HG03159 (cell line): ENCODE data around the gene POFUT1.

Source experiments
- ATAC-seq: cut with Tn5 transposase; IDR thresholded peaks from one replicate; pipeline ENCODE4 v1.9.1; 2021; ENCODE audit warnings: mild to moderate bottlenecking, moderate library complexity; ENCODE audit not compliant: unreplicated experiment

Gene POFUT1

GRCh38 chr20:32205843-32206759 is 1.6 kb upstream of the POFUT1 start:
- ATAC-seq: no peak

DNA sequence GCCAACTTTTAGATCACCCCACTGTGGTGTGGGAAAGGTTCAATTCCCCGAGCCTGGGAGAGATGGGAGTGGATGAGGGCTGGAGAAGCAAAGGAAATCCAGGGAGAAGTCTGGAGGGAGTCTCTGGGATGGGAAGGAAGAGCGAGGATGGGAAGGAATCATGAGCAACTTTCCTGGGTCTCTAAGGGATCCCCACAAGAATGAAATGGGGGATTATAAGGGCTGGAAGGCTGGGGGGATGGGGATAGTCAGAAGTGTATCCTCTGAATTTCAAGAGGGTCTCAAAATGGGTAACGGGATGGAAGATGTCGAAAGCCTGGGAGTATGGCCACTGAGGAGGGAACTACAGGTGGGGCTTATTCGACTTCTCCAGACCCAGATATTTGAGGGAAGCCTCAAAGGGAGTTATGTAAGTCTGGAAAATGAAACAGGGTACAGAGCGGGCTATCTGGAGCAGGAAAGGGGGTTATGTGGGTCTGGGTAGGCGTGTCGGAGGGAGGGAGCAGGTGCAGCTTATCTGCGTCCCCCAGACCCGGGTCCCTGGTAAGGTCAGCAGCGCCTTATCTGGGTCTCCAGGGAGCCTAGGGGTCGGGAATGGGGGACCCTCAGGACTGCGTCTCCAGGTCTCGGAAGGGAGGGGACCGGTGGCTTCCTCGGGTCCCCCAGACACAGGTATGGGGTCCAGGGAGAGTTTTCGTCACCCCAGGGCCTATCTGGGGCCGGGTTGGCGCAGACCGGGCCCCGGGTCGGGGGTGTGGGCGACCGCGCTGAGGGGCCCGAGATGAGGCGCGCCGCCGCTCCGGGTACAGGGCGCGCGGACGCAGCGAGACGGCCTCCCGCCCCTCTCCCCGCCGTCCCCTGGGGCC is 687 bp upstream of the POFUT1 start:
- ATAC-seq: peak; percentile 28

DNA sequence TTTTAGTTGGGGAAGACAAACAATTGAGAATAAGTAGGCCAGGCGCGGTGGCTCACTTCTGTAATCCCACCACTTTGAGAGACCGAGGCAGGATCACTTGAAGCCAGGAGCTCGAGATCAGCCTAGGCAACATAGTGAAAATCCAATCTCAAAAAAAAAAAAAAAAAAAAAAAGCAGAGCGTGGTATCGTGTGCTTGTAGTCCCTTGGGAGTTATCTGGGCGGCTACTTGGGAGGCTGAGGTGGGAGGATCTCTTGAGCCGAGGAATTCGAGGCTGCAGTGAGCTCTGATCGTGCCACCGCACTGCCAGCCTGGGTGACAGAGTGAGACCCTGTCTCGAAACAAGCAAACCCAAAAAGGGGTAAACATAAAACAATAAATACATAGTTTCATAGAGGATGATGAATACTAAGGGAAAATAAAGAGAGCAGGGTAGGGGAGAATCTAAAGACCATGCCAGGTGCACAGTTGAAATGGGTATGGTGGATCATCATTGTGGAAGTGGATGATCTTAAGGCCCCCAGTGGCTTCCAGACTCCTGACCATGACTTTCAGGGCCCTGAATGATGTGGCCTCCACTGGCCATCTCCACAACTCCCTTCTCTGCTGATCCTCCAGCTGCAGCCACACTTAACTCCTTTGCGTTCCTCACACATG is 947 bp downstream of the POFUT1 start:
- no peak for ATAC-seq

DNA sequence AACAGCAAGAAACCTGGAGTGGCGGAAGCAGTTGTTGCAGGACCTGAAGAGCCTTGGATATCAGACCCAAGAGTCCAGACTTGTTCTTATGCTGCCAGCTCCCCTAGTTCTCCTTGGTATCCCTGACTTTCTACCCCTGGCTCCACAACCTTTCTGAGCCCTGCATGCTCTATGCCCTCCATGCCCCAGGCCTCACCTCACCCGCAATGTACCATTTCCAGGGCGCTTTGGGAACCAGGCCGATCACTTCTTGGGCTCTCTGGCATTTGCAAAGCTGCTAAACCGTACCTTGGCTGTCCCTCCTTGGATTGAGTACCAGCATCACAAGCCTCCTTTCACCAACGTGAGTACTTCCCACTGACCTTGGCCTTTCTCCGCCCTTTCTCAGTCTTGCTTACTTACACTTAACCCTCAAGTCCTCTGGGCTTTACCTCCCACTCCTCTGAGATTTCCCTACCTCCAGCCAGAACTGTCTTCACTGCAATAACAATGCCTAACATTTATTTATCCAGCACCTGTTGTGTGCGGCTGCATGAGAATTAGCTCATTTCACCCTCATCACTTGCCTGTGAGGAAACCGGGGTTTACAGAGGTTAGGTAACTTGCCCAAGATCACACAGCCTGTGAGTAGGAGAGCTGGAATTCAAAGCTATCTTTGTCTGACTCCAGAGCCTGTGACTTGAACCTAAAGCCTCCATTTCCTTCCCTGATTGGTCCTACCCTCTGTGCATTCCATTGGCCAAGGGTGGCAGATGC is 2.3 kb downstream of the POFUT1 start:
- no peak for ATAC-seq

DNA sequence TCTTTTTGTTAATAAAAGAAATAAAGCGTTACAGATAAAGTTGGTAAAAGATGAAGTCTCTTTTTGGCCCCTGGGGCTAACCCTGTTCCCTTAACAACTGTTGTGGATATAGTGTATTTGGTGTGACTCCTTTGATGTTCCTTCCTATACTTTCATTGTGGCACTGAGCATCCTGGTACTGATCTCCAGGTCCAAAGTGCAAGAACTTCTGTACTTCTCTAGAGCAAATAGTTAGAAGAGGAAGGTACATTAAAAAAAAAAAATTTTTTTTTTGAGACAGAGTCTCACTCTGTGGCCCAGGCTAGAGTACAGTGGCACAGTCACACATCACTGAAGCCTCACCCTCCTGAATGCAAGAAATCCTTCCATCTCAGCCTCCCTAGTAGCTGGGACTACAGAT is 6.2 kb downstream of the POFUT1 start:
- ATAC-seq: no peak

- ATAC-seq: no peak
Measured at GRCh38 chr20:32215147-32215546, 7.5 kb downstream of the POFUT1 start.

GRCh38 chr20:32215729-32216128 is 8.0 kb downstream of the POFUT1 start:
- ATAC-seq: no peak

DNA sequence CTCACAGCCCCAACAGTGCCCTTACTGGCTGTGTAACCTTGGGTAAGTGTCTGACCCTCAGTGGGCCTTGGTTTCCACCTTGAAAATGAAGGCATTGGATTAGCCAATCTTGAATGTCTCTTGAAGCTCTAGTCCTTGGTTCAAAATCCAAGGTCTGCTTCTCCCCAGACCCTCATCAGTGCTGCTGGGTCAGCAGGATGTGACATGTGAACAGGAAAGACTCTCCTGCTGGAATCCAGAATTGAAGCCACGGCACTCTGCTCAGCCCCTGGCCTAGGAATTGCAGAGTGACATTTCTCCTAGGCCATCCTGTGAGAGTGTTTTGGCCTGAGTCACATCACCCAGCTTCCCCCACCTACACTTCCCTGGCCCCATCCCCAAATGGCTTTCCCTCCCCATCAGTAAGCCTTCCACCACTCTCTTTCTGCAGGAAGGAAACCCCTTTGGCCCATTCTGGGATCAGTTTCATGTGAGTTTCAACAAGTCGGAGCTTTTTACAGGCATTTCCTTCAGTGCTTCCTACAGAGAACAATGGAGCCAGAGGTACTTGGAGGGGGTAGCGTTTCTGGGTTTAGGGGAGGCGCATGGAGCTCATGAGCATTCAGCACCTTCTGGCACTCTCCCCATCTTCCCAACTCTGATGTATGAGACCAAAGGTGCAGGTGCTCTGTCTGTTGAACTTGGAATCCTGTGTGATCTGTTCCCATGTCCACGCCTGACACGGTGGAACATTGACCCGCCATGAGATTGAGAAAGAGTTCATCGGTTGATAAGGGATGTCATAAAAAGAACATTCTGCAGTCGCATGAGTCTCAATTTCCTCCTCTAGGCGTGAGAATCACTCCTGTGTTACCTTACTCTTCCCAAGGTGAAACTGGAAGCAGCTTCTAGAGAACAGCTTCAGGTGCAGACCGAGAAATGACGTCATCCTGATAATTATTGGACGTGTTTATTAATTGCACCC is 8.8 kb downstream of the POFUT1 start:
- no peak for ATAC-seq

DNA sequence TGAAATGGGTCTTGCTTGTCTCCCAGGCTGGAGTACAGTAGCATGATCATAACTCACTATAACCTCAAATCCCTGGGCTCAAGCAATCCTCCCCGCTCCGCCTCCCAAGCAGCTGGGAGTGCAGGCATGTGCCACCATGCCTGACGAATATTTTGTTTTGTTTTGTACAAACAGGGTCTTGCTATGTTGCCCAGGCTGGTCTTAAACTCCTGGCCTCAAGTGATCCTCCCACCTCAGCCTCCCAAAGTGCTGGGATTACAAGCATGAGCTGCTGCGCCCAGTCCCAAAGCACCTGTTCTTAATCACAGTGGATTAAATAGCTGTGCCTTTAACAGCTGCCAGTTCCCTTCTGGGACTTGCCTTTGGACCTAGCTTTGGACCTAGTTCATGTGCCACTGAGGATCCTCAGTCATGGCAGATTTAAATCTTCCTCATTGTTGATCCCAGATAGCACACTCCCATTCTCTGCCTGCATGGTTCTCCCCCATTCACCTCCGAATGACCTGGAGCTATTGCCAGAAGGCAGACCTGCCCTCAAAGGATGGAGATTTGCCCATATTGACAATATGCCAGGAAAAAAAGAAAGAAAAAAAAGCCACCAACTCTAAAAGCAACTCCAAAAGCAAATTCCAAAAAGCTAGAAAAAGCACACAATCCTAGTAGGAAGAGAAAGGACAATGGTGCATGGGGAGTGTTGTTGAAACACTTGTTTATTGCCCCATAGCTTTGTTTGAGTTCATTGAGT is 10.6 kb downstream of the POFUT1 start:
- no peak for ATAC-seq

DNA sequence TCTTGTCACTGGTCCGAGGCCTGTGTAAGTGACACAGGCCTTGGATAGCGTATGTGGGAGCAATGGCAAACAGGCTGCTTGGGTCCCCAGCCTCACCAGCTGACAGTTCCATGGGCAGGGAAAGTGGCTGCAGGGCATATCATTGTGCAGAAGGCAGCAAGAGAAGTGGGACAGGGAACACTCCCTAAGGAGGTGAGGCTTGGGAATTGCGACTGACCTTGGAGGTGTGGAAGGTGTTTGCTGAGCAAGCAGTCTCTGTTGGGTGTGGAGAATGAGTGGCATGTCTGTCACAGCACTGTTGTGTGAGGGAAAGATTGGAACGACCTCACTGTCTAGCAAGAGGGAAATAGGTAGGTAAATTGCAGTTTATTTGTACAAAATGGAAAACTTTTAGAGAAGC is 16.8 kb downstream of the POFUT1 start:
- ATAC-seq: no peak

DNA sequence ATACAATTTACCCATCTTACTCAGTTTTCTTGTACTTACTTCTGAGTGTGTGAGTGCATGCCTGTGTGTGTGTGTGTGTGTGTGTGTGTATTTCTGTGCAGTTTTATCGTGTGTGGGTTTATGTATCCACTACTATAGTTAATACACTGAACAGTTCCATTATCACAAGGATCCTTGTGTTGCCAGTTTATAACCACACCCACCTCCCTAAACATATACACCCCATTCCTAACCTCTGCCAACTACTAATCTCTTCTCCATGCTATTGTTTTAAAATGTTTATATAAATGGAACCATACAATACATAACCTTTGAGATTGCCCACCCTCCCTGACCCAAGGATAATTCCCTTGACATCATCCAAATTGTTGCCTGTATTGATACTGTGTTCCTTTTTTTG is 18.7 kb downstream of the POFUT1 start:
- ATAC-seq: no peak

GRCh38 chr20:32227306-32227705 is 19.6 kb downstream of the POFUT1 start:
- no peak for ATAC-seq

- no peak for ATAC-seq
Measured at GRCh38 chr20:32227744-32228688, 20.3 kb downstream of the POFUT1 start.

GRCh38 chr20:32229251-32229747 is 21.6 kb downstream of the POFUT1 start:
- no peak for ATAC-seq

GRCh38 chr20:32230707-32231106 is 23.0 kb downstream of the POFUT1 start:
- no peak for ATAC-seq

DNA sequence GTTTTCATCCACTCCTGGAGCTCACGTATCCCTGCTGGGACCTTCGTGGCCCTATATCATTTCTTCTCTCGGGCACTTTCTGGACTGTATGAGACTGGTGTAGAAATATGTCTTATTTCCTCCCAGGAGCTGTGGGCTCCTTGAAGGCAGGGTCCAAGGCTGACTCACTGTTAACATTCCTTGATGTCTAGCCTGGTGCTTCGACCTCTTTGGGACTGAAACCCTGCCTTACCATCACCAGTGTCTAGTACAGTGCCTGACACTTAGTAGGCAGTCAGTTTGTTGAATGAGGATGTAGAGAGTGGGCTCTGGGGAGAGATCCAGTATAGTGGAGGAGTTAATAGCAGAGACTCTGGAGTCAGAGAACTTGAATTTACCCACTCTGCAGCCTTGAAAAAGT is 23.6 kb downstream of the POFUT1 start:
- ATAC-seq: no peak

- no peak for ATAC-seq
Measured at GRCh38 chr20:32231847-32232246, 24.2 kb downstream of the POFUT1 start.
